ENCODE results near the gene SCN4B.

- no peak for TF ChIP-seq CTCF (IDR thresholded peaks at IDR 0.05; ENCODE audit: insufficient read depth, low read length)
- TF ChIP-seq POLR2AphosphoS5 (IDR thresholded peaks at IDR 0.05; ENCODE audit: low read depth), result no peak
- no peak for TF ChIP-seq GABPA (IDR thresholded peaks at IDR 0.05; ENCODE audit: low read depth)
- TF ChIP-seq SPI1 (IDR thresholded peaks at IDR 0.05; ENCODE audit: borderline replicate concordance, low read depth), result no peak
These were observed 3.3 kb upstream of the SCN4B start for GRCh38 chr11:118155776-118156530.
